ENCODE data around the gene MARCHF6.
A peak's percentile ranks its signal among the peaks of the same experiment; 100 is the strongest.

DNA sequence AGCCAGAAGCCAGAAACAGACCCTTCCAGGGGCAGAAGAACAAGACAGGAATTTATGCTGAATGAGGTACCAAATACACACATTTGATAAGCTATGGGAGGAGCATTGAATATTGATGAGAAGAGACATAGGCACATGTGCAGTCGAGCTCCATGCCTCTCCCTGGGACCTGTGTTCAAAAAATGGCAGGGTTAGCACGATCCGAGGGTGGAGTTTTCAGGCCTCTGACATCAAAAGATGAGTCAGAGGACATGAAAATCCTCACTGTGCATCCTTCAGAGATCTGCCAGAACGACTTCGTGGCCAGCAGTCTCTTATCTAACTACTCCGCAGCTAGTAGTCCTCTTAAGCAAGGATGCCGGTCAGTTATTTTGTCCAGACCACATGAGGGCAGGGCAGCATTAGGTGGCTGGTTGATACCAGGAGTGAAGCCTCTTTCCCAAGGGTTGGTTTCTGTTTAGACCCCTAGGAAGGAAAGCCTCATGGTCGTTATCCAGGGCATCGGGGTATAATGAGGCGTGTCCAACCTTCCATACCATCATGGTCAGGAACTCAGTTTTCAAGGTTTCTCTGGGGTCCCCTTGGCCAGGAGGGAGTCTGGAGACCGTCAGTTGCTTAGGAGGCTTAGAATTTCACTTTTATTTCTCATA, 34.2 kb upstream of the MARCHF6 start:
- TF ChIP-seq, protein P1, sequence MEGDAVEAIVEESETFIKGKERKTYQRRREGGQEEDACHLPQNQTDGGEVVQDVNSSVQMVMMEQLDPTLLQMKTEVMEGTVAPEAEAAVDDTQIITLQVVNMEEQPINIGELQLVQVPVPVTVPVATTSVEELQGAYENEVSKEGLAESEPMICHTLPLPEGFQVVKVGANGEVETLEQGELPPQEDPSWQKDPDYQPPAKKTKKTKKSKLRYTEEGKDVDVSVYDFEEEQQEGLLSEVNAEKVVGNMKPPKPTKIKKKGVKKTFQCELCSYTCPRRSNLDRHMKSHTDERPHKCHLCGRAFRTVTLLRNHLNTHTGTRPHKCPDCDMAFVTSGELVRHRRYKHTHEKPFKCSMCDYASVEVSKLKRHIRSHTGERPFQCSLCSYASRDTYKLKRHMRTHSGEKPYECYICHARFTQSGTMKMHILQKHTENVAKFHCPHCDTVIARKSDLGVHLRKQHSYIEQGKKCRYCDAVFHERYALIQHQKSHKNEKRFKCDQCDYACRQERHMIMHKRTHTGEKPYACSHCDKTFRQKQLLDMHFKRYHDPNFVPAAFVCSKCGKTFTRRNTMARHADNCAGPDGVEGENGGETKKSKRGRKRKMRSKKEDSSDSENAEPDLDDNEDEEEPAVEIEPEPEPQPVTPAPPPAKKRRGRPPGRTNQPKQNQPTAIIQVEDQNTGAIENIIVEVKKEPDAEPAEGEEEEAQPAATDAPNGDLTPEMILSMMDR (conservative IDR thresholded peaks at IDR 0.05; ENCODE audit: low read depth in 2 of 2) = peak in 1 of 2 experiments; percentile 38; a peak in 2 of 4 replicates
- TF ChIP-seq, protein P2, sequence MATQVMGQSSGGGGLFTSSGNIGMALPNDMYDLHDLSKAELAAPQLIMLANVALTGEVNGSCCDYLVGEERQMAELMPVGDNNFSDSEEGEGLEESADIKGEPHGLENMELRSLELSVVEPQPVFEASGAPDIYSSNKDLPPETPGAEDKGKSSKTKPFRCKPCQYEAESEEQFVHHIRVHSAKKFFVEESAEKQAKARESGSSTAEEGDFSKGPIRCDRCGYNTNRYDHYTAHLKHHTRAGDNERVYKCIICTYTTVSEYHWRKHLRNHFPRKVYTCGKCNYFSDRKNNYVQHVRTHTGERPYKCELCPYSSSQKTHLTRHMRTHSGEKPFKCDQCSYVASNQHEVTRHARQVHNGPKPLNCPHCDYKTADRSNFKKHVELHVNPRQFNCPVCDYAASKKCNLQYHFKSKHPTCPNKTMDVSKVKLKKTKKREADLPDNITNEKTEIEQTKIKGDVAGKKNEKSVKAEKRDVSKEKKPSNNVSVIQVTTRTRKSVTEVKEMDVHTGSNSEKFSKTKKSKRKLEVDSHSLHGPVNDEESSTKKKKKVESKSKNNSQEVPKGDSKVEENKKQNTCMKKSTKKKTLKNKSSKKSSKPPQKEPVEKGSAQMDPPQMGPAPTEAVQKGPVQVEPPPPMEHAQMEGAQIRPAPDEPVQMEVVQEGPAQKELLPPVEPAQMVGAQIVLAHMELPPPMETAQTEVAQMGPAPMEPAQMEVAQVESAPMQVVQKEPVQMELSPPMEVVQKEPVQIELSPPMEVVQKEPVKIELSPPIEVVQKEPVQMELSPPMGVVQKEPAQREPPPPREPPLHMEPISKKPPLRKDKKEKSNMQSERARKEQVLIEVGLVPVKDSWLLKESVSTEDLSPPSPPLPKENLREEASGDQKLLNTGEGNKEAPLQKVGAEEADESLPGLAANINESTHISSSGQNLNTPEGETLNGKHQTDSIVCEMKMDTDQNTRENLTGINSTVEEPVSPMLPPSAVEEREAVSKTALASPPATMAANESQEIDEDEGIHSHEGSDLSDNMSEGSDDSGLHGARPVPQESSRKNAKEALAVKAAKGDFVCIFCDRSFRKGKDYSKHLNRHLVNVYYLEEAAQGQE (IDR thresholded peaks at IDR 0.05; ENCODE audit: unreplicated experiment) = no peak
- TF ChIP-seq POLR2AphosphoS5 (IDR thresholded peaks at IDR 0.05; ENCODE audit: low read depth) (no peak), ZNF331 (CRISPR knock-in tag; IDR thresholded peaks at IDR 0.05; ENCODE audit: low read depth) (no peak), JUNB (IDR thresholded peaks at IDR 0.05; ENCODE audit: unreplicated experiment) (no peak), EZH2 (IDR thresholded peaks at IDR 0.05; ENCODE audit: low read depth, unreplicated experiment) (no peak), CREB1 (CRISPR knock-in tag; IDR thresholded peaks at IDR 0.05; ENCODE audit: low read depth) (no peak), EZH2phosphoT487 (IDR thresholded peaks at IDR 0.05; ENCODE audit: unreplicated experiment) (no peak), STAT1 (IDR thresholded peaks at IDR 0.05; ENCODE audit: unreplicated experiment) (no peak), NANOG (IDR thresholded peaks at IDR 0.05; ENCODE audit: borderline replicate concordance) (no peak), ZNF114 (CRISPR knock-in tag; IDR thresholded peaks at IDR 0.05) (no peak)
- TF ChIP-seq, protein P3, sequence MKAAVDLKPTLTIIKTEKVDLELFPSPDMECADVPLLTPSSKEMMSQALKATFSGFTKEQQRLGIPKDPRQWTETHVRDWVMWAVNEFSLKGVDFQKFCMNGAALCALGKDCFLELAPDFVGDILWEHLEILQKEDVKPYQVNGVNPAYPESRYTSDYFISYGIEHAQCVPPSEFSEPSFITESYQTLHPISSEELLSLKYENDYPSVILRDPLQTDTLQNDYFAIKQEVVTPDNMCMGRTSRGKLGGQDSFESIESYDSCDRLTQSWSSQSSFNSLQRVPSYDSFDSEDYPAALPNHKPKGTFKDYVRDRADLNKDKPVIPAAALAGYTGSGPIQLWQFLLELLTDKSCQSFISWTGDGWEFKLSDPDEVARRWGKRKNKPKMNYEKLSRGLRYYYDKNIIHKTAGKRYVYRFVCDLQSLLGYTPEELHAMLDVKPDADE (IDR thresholded peaks at IDR 0.05) = no peak

Data from GM23338 (cell line).